Activated naive CD4-positive, alpha-beta T cell treated with anti-CD3 and anti-CD28 coated beads, Interleukin-2, amount 10 ng/mL, durations not matched to agents 7 days and 5 days (primary cell): Measurements from ENCODE around the gene ACAN.

Experiments
- CTCF ChIA-PET: fragments of 350-600 bp; sonication (Branson Sonifier 250); formaldehyde crosslinking; loops from one replicate; lab custom pipeline; 2021; ENCODE audit warnings: antibody characterized with exemption; lab: Charles Lee
- DNase-seq: peaks from one replicate; pipeline ENCODE4 v3.0.0-alpha.2; 2020
- H3K27ac Mint-ChIP-seq: one replicate; pipeline ENCODE4 v1.8.0; 2021; ENCODE audit warnings: mild to moderate bottlenecking, moderate library complexity, mixed read lengths
- H3K27me3 Mint-ChIP-seq: one replicate; pipeline ENCODE4 v1.8.0; 2021; ENCODE audit warnings: mild to moderate bottlenecking, mixed read lengths
- H3K36me3 Mint-ChIP-seq: one replicate; pipeline ENCODE4 v1.8.0; 2021; ENCODE audit warnings: mixed read lengths
- H3K4me1 Mint-ChIP-seq: one replicate; pipeline ENCODE4 v1.8.0; 2021; ENCODE audit warnings: mixed read lengths
- H3K4me3 Mint-ChIP-seq: one replicate; pipeline ENCODE4 v1.8.0; 2021; ENCODE audit warnings: mild to moderate bottlenecking, moderate library complexity, mixed read lengths
- H3K9me3 Mint-ChIP-seq: one replicate; pipeline ENCODE4 v1.8.0; 2021; ENCODE audit warnings: mixed read lengths

The ACAN gene

GRCh38 chr15:88865498-88866099 lies 62.4 kb downstream of the ACAN start:
- DNase-seq, result no peak
- H3K4me3 Mint-ChIP-seq, result no peak overlapping the region
- peaks cover 10% of the 10 kb centered on the region for H3K27me3 Mint-ChIP-seq
- CTCF ChIA-PET, result no interaction called here
- H3K36me3 Mint-ChIP-seq, result no peaks in the 10 kb centered on the region
- H3K9me3 Mint-ChIP-seq, result no peaks in the 10 kb centered on the region
- H3K4me1 Mint-ChIP-seq, result no peaks in the 10 kb centered on the region
- H3K27ac Mint-ChIP-seq, result no peak overlapping the region

- no peaks in the 10 kb centered on the region for H3K9me3 Mint-ChIP-seq
- H3K4me3 Mint-ChIP-seq, result no peak overlapping the region
- peaks cover 10% of the 10 kb centered on the region for H3K27me3 Mint-ChIP-seq
- no peak for DNase-seq
- no peaks in the 10 kb centered on the region for H3K36me3 Mint-ChIP-seq
- CTCF ChIA-PET, result no interaction called here
- H3K27ac Mint-ChIP-seq, result no peak overlapping the region
- no peaks in the 10 kb centered on the region for H3K4me1 Mint-ChIP-seq
Observed at GRCh38 chr15:88866295-88866881, 63.2 kb downstream of the ACAN start.

- Mint-ChIP-seq H3K27ac (no peak overlapping the region), H3K4me3 (no peak overlapping the region), H3K27me3 (peaks cover 10% of the 10 kb centered on the region), H3K9me3 (no peaks in the 10 kb centered on the region), H3K36me3 (peaks cover 9% of the 10 kb centered on the region), H3K4me1 (no peaks in the 10 kb centered on the region)
- CTCF ChIA-PET, result interaction anchor here (0.9 kb wide), 1 partner anchor 247 kb away, joined by 3 read pairs; no protein-coding TSS in a partner anchor
- no peak for DNase-seq
Observed at GRCh38 chr15:88871313-88871712, 68.1 kb downstream of the ACAN start.

DNA sequence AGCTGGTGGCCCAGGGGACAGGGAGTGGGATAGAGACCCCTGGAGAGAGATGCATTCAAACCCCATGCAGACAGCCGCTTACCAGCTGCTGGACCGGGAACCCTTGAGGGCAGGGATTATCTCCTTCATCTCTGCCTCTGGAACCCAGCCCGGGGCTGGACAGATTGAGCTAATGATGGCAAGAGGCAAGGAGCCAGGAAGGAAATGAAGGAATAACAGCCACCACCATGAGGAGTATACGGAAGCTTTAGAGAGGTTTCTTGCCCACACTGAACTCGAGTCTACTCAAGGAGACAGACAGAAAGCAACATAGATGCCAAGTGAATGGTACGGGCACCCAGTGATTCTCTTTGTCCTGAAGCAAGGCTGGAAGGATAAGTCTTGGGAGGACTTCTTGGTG lies 68.9 kb downstream of the ACAN start:
- Mint-ChIP-seq H3K27ac (no peak overlapping the region), H3K4me3 (no peak overlapping the region), H3K27me3 (peaks cover 10% of the 10 kb centered on the region), H3K36me3 (peaks cover 17% of the 10 kb centered on the region), H3K9me3 (no peaks in the 10 kb centered on the region), H3K4me1 (no peaks in the 10 kb centered on the region)
- CTCF ChIA-PET, result no interaction called here
- no peak for DNase-seq

DNA sequence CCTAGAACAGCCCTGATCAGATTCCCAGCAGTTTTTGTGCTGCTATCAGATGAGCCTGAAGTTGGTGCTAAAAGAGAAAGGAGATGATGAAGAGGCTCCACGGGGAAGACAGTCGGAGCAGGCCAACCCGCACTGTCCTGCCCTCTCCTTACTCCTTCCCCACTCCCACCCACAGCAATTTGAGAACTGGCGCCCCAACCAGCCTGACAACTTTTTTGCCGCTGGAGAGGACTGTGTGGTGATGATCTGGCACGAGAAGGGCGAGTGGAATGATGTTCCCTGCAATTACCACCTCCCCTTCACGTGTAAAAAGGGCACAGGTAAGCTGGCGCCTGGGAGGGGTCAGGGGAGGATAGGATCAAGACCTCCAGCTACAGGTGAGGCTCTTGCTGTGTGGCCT lies 69.5 kb downstream of the ACAN start:
- CTCF ChIA-PET, result interaction anchor here (0.8 kb wide), 1 partner anchor 13 kb away, joined by 3 read pairs; no protein-coding TSS in a partner anchor
- Mint-ChIP-seq H3K27me3 (peaks cover 10% of the 10 kb centered on the region), H3K4me3 (no peak overlapping the region), H3K9me3 (no peaks in the 10 kb centered on the region), H3K4me1 (no peaks in the 10 kb centered on the region), H3K27ac (no peak overlapping the region), H3K36me3 (peaks cover 17% of the 10 kb centered on the region)
- no peak for DNase-seq

DNA sequence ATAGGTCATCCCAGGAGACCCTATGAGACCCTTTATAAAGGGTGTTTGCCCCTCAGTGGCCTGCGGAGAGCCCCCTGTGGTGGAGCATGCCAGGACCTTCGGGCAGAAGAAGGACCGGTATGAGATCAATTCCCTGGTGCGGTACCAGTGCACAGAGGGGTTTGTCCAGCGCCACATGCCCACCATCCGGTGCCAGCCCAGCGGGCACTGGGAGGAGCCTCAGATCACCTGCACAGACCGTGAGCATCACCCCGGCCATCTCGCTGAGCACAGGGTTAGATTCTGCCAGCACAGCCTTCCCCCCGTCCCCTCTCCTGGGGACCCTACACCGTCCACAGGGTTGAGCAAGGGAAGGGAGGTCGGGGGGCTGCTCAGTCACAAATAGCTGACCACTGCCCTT lies 70.5 kb downstream of the ACAN start:
- DNase-seq, result no peak
- CTCF ChIA-PET, result no interaction called here
- H3K4me3 Mint-ChIP-seq, result no peak overlapping the region
- H3K27me3 Mint-ChIP-seq, result peaks cover 4% of the 10 kb centered on the region
- no peaks in the 10 kb centered on the region for H3K9me3 Mint-ChIP-seq
- no peak overlapping the region for H3K27ac Mint-ChIP-seq
- no peaks in the 10 kb centered on the region for H3K4me1 Mint-ChIP-seq
- peaks cover 21% of the 10 kb centered on the region for H3K36me3 Mint-ChIP-seq

- Mint-ChIP-seq H3K27me3 (no peaks in the 10 kb centered on the region), H3K27ac (no peak overlapping the region), H3K36me3 (peaks cover 21% of the 10 kb centered on the region), H3K9me3 (no peaks in the 10 kb centered on the region), H3K4me3 (no peak overlapping the region), H3K4me1 (no peaks in the 10 kb centered on the region)
- no peak for DNase-seq
- CTCF ChIA-PET, result interaction anchor here (1.0 kb wide), 1 partner anchor 64 kb away, joined by 3 read pairs; no protein-coding TSS in a partner anchor
Observed at GRCh38 chr15:88874275-88874674, 71.0 kb downstream of the ACAN start.

DNA sequence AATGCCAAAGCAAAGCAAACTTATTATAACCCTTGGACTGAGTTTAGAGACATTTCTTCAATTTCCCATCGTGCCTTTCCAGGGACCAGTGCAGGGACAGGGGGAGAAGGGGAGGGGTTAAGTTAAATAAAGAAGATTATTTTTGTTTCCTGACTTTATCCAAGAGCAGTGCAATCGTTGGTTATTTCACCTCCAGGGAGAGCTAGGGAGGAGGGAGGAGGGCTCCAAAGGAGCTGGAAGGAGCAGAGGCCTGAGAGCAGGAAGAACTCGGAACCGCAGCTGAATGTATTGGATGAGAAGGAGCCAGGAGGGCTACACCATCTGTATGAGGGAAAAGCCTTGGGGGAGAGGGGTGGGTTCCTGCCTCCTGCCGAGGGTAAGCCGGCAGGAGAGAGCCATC lies 71.4 kb downstream of the ACAN start:
- Mint-ChIP-seq H3K4me3 (no peak overlapping the region), H3K27me3 (no peaks in the 10 kb centered on the region), H3K4me1 (no peaks in the 10 kb centered on the region), H3K36me3 (peaks cover 21% of the 10 kb centered on the region), H3K9me3 (no peaks in the 10 kb centered on the region), H3K27ac (peak overlapping the region; percentile 31)
- CTCF ChIA-PET, result interaction anchor here (1.0 kb wide), 1 partner anchor 64 kb away, joined by 3 read pairs; no protein-coding TSS in a partner anchor
- no peak for DNase-seq

GRCh38 chr15:88876573-88876972 lies 73.3 kb downstream of the ACAN start:
- CTCF ChIA-PET, result no interaction called here
- Mint-ChIP-seq H3K27me3 (no peaks in the 10 kb centered on the region), H3K36me3 (peaks cover 30% of the 10 kb centered on the region), H3K4me3 (no peak overlapping the region), H3K4me1 (no peaks in the 10 kb centered on the region), H3K27ac (peak overlapping the region; percentile 49), H3K9me3 (no peaks in the 10 kb centered on the region)
- DNase-seq, result no peak

- peaks cover 34% of the 10 kb centered on the region for H3K36me3 Mint-ChIP-seq
- no peaks in the 10 kb centered on the region for H3K4me1 Mint-ChIP-seq
- no peaks in the 10 kb centered on the region for H3K27me3 Mint-ChIP-seq
- H3K27ac Mint-ChIP-seq, result no peak overlapping the region
- no peak for DNase-seq
- no peak overlapping the region for H3K4me3 Mint-ChIP-seq
- CTCF ChIA-PET, result interaction anchor here (0.8 to 2.3 kb wide), 3 partner anchors 14 to 253 kb away, joined by 3 to 14 read pairs (median 4); no protein-coding TSS in a partner anchor
- no peaks in the 10 kb centered on the region for H3K9me3 Mint-ChIP-seq
Observed at GRCh38 chr15:88877415-88877814, 74.2 kb downstream of the ACAN start.

GRCh38 chr15:88877906-88878305 lies 74.7 kb downstream of the ACAN start:
- CTCF ChIA-PET, result interaction anchor here (0.8 to 2.3 kb wide), 6 partner anchors 13 to 254 kb away, joined by 3 to 14 read pairs (median 4); partner anchors contain the start of gene HAPLN3

GRCh38 chr15:88878720-88879184 lies 75.5 kb downstream of the ACAN start:
- DNase-seq, result peak; percentile 69
- H3K36me3 Mint-ChIP-seq, result peaks cover 39% of the 10 kb centered on the region
- no peaks in the 10 kb centered on the region for H3K27me3 Mint-ChIP-seq
- no peaks in the 10 kb centered on the region for H3K4me1 Mint-ChIP-seq
- no peak overlapping the region for H3K4me3 Mint-ChIP-seq
- H3K9me3 Mint-ChIP-seq, result no peaks in the 10 kb centered on the region
- no peak overlapping the region for H3K27ac Mint-ChIP-seq
- CTCF ChIA-PET, result interaction anchor here (0.9 to 2.3 kb wide), 10 partner anchors 13 to 255 kb away, joined by 3 to 14 read pairs (median 3); partner anchors contain the start of gene HAPLN3

More at GRCh38 chr15:88877906-88878305, 74.7 kb downstream of the ACAN start:
- Mint-ChIP-seq H3K27ac (no peak overlapping the region), H3K36me3 (peaks cover 34% of the 10 kb centered on the region), H3K27me3 (no peaks in the 10 kb centered on the region), H3K9me3 (no peaks in the 10 kb centered on the region), H3K4me3 (no peak overlapping the region), H3K4me1 (no peaks in the 10 kb centered on the region)
- DNase-seq, result no peak

GRCh38 chr15:88880944-88881740 lies 77.9 kb downstream of the ACAN start:
- Mint-ChIP-seq H3K27ac (no peak overlapping the region), H3K4me1 (no peaks in the 10 kb centered on the region), H3K27me3 (no peaks in the 10 kb centered on the region), H3K36me3 (peaks cover 42% of the 10 kb centered on the region), H3K4me3 (no peak overlapping the region), H3K9me3 (no peaks in the 10 kb centered on the region)
- no peak for DNase-seq
- CTCF ChIA-PET, result interaction anchor here (0.6 to 3.3 kb wide), 5 partner anchors 12 to 404 kb away, joined by 3 to 15 read pairs (median 3); no protein-coding TSS in a partner anchor

DNA sequence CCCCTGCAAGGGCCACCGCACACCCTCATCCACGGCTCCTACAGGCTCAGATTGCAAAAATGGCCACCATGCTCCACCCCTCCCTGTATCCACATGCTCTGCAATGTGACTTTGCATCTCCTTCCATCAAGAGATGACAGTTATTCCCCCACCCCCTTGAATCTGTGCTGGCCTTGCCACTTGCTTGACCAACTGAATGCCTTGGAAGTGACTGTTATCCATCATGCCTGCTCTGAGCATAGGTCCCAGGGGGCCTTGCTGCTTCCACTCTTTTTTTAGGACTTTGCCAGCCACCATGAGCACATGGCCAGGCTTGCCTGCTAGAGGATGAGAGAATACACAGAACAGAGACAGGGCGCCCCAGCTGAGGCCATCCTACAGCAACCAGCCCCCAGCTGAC lies 78.5 kb downstream of the ACAN start:
- no peak for DNase-seq
- Mint-ChIP-seq H3K36me3 (peaks cover 38% of the 10 kb centered on the region), H3K27me3 (no peaks in the 10 kb centered on the region), H3K4me1 (no peaks in the 10 kb centered on the region), H3K4me3 (no peak overlapping the region), H3K9me3 (no peaks in the 10 kb centered on the region), H3K27ac (no peak overlapping the region)
- CTCF ChIA-PET, result interaction anchor here (1.5 to 3.3 kb wide), 2 partner anchors 23 to 296 kb away, joined by 3 to 15 read pairs; no protein-coding TSS in a partner anchor
